GM18861 (cell line): ENCODE data around the gene PLXDC2.

Experiments
- ATAC-seq: cut with Tn5 transposase; IDR thresholded peaks from one replicate; pipeline ENCODE4 v1.9.1; 2021; ENCODE audit not compliant: unreplicated experiment

PLXDC2 gene

DNA sequence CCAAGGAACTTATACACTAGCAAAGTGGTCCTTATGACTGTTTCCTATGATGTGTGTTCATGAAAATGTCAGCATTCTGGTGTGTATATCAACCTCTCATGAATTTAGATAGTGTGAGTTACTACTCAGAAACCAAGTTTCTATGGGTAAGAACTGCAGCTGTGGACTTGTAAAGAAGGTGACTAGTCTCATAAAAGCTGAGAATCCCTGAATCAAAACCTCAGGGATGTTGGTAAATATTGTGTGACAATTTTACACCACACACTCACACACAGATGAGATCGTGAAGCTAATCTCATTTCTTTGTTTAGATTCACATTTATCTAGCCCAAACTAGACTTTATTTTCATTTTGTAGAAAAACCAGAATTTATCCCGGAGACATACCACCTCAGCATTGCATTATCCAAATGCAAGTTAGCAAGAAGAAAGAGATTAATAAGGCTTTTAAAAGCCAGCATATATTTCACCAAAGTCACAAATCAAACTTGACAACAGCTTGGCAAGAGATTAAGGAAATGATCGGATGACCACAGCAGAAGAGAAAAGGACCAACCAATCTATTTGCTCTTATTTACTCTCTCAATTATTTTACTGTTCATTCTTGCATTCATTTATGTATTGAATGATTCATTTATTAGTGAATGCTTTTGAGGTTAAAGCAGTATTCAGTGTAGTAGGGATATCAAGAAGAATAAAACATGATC, 92.9 kb downstream of the PLXDC2 start:
- ATAC-seq = no peak

DNA sequence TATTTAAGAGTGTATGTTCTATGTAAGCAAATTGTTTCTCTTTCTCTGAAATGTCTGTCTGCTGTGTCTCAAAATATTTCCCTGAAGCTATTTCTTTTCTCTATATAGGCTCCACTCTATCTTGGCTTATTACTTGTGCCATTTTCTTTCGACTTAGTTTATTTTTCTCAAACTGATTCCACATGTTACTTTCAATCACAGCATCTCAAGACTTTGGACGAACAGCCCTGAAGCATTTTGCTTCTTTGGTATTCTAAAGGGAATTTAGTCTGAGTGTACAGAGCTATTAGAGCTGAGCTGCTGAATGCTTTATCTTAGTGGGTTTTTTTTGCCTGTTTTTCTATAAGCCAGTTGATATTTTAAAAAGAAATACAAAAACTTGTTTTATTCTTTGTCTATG, 95.7 kb downstream of the PLXDC2 start:
- ATAC-seq = no peak

DNA sequence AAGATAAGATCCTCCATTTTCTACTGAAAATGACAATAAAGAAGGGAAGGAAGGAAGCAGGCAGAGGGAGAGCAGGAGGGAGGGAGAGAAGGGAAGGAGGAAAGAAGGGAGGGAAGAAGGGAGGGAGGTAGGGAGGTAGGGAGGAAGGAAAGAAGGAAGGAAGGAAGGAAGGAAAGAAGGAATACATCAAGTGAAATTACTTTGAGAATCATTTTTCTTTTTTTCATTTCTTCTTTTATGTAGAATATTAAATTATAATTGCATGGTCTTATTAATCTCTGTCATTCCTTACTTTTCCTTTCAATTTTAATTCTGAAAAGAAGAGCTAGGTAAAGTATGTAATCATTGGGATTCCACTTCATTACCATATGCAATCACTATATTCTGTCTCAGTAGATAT, 97.8 kb downstream of the PLXDC2 start:
- ATAC-seq = no peak

GRCh38 chr10:19915125-19915524, 98.9 kb downstream of the PLXDC2 start:
- no peak for ATAC-seq

DNA sequence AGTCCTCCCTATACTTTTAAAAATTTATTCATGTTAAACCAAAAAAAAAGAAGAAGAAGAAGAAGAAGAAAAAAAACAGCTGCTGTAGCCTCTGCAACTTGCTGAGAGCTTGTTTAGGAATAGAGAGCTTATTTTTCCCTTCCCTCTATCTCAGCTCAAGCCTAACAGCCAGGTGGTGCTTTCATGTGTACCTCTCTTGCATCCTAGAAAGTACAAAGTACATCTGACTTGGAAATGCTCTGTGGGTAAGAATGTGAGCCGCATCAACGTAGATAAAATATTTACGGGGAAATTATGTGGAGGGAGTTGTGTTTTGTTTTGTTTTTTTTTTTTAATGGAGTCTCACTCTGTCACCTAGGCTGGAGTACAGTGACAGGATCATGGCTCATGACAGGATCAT, 99.6 kb downstream of the PLXDC2 start:
- ATAC-seq = no peak

GRCh38 chr10:19917751-19918478, 101.7 kb downstream of the PLXDC2 start:
- ATAC-seq = no peak

DNA sequence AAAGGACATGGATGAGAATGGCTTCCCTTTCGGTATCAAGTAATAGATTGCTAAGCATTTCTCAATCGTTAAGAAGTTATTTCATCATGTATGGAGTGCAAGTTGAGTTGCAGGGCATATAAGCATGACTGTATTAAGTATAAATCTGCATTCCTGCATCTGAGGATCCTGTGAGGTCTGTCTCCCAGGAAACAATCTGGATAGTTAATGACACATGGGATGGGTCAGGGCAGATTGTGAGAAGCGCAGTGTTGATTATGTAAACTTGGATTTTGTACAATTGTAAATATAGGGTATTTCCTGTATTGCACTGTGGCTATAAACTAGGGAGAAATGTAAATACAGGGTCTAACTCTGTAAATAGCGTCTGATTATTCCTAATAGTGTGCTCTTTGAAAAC, 102.6 kb downstream of the PLXDC2 start:
- no peak for ATAC-seq

DNA sequence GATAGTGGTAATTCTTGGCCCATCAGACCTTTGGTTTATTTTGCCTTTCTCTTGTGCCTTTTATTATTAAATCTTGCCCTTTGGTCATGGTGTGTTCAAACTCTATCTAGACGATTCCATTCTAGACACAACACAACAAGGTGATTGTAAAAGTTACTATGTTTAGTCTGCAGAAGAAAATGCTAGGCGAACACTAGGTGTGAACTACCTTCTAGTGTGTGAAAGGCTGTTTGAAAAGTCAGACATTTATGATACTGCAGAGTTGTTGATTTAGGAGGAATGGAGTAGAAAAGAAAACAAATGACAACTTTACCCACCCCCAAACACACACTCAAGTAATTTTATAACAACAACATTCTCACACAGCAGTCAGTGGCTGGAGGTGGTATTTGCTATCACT, 103.4 kb downstream of the PLXDC2 start:
- no peak for ATAC-seq

DNA sequence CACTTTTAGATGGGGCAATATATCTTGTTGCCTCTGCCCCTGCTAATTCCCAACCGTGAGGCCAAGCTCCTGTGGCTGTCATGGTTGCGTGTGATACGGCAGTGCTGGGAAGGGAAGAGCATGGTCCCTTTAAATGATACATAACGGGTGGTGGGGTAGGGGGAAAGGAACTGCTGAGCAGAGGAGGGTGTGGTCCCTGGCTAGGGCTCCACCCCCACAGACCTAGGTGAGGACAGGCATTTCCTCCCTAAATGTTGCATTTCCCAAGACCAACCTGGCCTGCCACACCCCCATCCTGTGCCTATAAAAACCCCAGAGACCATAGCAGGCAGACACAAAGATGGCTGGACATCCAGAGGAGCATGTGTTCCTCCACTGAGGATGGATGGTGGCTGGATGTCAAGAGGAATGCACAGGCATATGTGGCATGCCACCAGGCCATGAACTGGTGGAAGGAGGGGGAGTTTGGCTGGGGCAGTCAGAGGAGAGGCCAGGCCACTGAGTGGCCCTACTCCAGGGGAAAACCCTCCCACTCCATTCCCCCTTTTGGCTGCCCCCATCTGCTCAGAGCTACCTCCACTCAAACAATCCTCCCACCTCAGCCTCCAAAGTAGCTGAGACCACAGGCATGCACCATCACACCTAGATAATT, 104.0 kb downstream of the PLXDC2 start:
- no peak for ATAC-seq

GRCh38 chr10:19921300-19922140, 105.3 kb downstream of the PLXDC2 start:
- ATAC-seq = no peak

DNA sequence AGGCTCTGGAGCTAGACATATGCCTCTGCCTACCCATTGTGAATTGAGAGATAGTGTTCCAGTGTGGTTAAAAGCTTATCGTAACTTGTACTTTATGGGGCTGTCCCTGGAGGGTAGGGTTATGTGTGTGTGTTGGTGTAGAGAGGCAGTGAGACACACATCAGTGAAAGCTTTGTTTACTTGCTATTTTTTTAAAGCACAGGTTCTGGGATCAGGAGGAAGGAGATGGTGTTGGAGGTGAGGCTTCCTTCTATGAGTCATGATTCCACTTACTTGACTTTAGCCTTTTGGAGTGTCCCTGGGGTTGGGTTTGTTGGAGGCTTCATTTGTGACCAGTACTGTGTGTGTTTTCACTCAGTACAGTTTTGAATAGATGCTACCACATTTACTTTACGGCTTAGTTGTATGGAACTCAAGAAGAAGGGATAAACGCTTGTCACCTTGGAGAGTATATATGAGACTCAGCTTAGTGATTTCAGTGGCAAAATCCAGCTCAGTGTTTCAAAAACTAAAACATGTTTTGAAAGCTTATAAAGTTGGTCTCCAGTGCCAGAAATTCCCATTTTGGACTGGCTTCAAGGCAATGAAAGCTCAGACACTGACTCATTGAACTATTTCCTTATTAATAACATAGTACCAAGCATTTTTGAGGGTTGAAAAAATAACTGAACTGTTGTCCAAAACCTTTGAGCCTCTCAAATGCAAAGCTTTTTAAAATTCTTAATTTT, 106.2 kb downstream of the PLXDC2 start:
- ATAC-seq = no peak

DNA sequence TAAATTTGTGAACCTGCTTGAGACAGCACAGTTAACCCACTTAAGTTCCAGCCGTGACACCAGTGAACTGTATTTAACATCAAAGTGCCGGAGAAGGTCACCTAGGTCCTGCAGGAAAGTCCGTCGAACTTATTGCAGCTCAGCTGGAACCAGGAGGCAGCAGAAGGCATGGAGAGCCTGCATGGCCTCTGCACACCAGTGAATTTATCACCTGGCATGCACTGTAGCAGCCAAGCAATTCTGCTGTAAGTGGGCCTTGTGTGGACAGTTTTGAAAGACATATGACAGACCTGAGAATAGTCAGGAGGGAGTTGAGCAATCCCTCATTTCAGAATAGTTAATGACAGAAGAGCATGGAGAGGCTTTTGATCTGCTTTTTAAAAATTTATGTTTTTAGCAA, 108.8 kb downstream of the PLXDC2 start:
- no peak for ATAC-seq

DNA sequence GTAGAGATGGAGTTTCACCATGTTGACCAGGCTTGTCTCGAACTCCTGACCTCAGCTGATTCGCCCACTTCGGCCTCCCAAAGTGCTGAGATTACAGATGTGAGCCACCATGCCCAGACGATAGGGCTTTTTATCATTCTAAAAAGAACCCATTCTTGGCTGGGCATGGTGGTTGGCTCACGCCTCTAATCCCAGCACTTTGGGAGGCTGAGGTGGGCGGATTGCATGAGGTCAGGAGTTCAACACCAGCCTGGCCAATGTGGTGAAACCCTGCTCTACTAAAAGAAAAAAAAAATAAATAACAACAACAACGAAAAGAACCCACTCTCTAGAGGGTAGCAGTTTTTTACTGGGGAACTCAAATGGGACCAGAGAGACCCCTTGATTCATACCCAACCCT, 112.7 kb downstream of the PLXDC2 start:
- ATAC-seq = no peak

- no peak for ATAC-seq
Measured at GRCh38 chr10:19929506-19930140, 113.4 kb downstream of the PLXDC2 start.

DNA sequence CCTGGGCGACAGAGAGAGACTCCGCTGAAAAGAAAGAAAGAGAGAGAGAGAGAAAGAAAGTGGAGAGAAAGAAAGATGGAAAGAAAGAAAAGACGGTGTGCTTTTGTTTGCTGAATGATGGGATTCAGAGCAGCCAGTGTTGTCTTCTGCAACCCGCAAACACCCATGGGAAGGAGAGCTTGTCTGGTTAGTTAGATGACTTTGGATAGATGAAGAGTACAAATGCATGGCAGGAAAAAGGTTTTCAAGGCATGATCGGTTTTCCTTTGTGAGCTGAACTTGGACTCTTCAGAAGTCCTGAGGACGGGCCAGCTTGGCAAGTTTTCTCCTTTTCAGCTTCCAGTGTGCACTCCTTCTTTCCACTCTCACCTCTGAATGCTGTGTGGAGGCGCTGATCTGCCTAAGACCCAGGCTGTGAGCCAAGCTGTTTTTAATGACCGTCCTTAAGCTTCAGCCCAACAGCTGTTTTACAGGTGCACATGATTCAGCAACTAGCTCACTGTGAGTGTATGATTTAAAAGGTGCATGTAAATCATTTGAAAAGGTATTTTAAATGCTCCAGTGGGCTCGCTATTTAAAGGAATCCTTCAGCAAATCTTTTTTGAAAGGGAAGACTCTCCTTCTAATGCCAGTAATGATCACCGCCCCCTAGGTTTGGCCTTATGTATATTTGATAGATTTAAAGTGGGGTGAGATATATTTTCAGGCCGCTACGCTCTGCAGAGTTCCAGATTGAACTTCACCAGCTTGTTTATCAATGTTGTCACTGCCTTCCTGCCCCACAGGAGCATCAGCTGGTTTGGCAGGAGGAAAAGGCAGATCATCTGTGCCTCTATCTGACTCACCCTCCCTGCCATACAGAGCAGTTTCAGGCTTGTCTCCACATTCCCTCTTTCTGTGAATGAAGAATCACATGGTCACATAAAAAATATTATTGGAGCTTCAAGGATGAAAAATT, 115.0 kb downstream of the PLXDC2 start:
- ATAC-seq = no peak

DNA sequence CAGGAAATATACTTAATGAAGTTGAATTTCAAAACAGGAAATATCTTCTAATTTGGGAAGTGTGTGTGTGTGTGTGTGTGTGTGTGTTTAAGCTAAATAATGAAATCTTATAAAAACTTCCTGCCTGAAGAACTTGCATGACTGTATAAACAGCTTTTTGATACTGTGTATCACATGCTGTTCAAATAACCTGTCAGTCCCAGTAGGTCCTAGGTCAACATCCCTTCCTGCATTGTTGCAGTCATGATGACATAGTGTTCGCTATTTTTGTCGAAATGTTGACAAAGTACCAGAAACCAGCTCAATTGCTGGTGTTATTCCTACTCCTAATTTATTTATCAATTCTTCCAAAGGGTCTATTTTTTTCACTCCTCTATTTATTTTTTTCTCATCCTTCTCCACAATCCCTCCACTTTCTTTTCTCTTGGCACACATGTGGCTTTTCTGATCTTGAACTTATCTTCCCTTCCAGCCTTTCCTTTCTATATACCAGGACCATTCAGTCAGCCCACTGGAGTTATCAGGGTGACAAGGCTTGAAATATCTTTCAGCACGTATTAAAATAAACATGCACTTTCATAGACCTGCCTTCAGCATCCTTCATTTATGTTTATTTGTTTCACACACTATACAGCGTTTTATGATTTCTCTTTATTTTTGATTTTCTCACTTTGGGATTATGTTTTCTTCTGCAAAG, 115.8 kb downstream of the PLXDC2 start:
- ATAC-seq = no peak

- no peak for ATAC-seq
Measured at GRCh38 chr10:19932806-19933371, 116.7 kb downstream of the PLXDC2 start.

DNA sequence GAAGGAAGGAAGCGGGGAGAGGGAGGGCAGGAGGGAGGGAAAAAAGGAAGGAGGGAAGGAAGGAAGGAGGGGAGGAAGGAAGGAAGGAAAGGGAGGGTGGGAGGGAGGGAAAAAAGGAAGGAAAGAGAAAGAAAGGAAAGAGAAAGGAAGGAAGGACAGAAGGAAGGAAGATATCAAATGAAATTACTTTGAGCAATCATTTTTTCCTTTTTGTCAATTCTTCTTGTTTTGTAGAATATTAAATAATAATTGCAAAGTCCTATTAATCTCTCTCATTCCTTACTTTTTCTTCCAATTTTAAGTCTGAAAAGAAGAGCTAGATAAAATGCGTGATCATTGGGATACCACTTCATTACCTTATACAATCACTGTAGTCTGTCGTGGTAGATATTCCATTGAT, 117.5 kb downstream of the PLXDC2 start:
- no peak for ATAC-seq
